WTC11 (cell line): ENCODE results near the gene PHF5A.

ENCODE experiments used
- ETV6 ChIP-seq: sonication (generic); formaldehyde crosslinking; IDR thresholded peaks from 2 replicates; pipeline ENCODE4 v1.8.1; 2022; ENCODE audit warnings: mild to moderate bottlenecking, missing genetic modification reagents
- KAT7 ChIP-seq: sonication (generic); formaldehyde crosslinking; IDR thresholded peaks from 2 replicates; pipeline ENCODE4 v1.8.1; 2023; ENCODE audit warnings: missing genetic modification reagents, mild to moderate bottlenecking, borderline replicate concordance
- RELA ChIP-seq: sonication (generic); formaldehyde crosslinking; IDR thresholded peaks from 2 replicates; pipeline ENCODE4 v1.8.1; 2022; ENCODE audit warnings: missing genetic modification reagents, mild to moderate bottlenecking, borderline replicate concordance
- ZBTB21 ChIP-seq: sonication (generic); formaldehyde crosslinking; IDR thresholded peaks from 2 replicates; pipeline ENCODE4 v1.8.1; 2023; ENCODE audit warnings: mild to moderate bottlenecking, missing genetic modification reagents, borderline replicate concordance
- ZNF423 ChIP-seq: fragments of 250-450 bp; sonication (Bioruptor Pico); IDR thresholded peaks from 2 replicates; pipeline ENCODE4 v2.1.2; 2022; ENCODE audit warnings: mild to moderate bottlenecking, moderate library complexity

DNA sequence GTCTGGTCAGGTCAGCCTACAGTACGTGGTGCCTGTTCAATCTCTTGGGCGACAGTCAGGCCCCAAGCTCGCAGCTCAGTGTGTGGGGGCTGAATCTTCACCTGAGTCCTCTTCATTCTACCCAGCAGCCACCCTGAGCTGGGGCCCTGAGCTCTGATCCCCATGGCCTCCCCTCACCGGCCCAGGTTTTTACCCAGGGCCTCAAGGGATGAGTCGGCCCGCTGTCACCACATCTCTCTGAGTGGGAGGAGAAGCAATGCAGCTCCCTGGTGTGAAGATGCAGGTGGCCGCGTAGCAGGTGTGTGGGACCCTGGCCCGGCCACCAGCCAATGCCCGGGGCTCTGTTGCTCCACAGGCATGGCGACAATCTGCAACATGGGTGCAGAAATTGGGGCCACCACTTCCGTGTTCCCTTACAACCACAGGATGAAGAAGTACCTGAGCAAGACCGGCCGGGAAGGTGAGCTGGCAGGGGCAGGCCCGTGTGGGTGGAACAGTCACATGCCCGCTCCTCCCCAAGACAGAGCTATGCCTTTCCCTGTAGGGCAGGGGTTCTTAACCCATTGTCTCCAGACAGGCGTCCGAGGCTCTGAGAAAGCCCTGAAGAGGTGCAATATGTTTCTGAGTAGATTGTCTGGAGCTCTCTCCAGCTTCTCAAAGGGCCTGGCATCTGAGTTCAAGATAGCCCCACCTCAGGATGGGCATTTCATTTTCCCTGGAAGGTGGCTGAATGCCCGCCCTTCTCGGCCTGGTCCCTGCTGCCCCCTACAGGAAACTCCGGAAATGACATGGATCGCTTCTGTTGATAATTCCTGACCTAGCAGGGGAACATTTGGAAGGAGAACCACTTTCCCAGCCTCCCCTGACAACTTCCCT lies 48.9 kb upstream of the PHF5A start:
- no peak for TF ChIP-seq ZNF423 (CRISPR knock-in tag)
- TF ChIP-seq KAT7 (CRISPR knock-in tag) = no peak
- TF ChIP-seq RELA (CRISPR knock-in tag) = no peak
- TF ChIP-seq ZBTB21 = no peak
- no peak for TF ChIP-seq ETV6
